Measurements from ENCODE around the gene KCNE2.
"Not testable (repeated sequence)": the region's sequence is repeated elsewhere in the genome, so short reads cannot be mapped to it uniquely, and the experiment has no call there.

Gene KCNE2

GRCh38 chr21:34400522-34400921, 36.7 kb downstream of the KCNE2 start:
- not testable (repeated sequence) for DNase-seq (ENCODE audit: low read depth, low spot score); H3K4me3 ChIP-seq (ENCODE audit: low read length)

- H3K4me3 ChIP-seq (ENCODE audit: low read length); DNase-seq (ENCODE audit: low read depth, low spot score): not testable (repeated sequence)
Measured at GRCh38 chr21:34404742-34405141, 40.9 kb downstream of the KCNE2 start.

GRCh38 chr21:34405686-34406085, 41.9 kb downstream of the KCNE2 start:
- not testable (repeated sequence) for H3K4me3 ChIP-seq (ENCODE audit: low read length); DNase-seq (ENCODE audit: low read depth, low spot score)

- DNase-seq (ENCODE audit: low read depth, low spot score); H3K4me3 ChIP-seq (ENCODE audit: low read length): not testable (repeated sequence)
Measured at GRCh38 chr21:34406102-34406501, 42.3 kb downstream of the KCNE2 start.

GRCh38 chr21:34406676-34407075, 42.9 kb downstream of the KCNE2 start:
- not testable (repeated sequence) for DNase-seq (ENCODE audit: low read depth, low spot score); H3K4me3 ChIP-seq (ENCODE audit: low read length)

GRCh38 chr21:34407294-34407693, 43.5 kb downstream of the KCNE2 start:
- DNase-seq (ENCODE audit: low read depth, low spot score); H3K4me3 ChIP-seq (ENCODE audit: low read length): not testable (repeated sequence)

- not testable (repeated sequence) for H3K4me3 ChIP-seq (ENCODE audit: low read length); DNase-seq (ENCODE audit: low read depth, low spot score)
Measured at GRCh38 chr21:34417448-34418077, 53.8 kb downstream of the KCNE2 start.
